GM21737 (cell line): ENCODE measurements around the gene UPF3A.
"Not testable (repeated sequence)": the region's sequence is repeated elsewhere in the genome, so short reads cannot be mapped to it uniquely, and the experiment has no call there.

Experiments used
- ATAC-seq: cut with Tn5 transposase; IDR thresholded peaks from one replicate; pipeline ENCODE4 v1.9.1; 2021; ENCODE audit warnings: mild to moderate bottlenecking, moderate library complexity; ENCODE audit not compliant: unreplicated experiment

UPF3A gene

DNA sequence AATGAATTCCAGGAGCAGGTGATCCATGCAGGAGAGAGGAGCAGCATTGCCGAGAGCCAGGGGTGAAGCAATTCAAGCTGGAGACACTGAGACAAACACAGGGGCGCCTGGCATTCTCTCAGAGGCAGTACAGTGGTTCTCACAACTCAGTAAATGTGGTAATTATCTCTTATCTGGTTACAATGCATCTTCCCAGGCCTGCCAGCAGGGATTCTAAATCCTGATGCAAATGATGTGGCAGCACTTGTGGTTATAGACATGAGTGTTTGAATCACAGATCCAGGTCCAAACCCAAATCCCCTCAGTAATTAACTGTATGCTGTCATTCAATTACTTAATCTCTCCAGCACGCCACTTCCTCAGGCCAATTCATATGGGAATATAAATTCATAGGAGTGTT lies 52.5 kb downstream of the UPF3A start:
- ATAC-seq, result not testable (repeated sequence)

DNA sequence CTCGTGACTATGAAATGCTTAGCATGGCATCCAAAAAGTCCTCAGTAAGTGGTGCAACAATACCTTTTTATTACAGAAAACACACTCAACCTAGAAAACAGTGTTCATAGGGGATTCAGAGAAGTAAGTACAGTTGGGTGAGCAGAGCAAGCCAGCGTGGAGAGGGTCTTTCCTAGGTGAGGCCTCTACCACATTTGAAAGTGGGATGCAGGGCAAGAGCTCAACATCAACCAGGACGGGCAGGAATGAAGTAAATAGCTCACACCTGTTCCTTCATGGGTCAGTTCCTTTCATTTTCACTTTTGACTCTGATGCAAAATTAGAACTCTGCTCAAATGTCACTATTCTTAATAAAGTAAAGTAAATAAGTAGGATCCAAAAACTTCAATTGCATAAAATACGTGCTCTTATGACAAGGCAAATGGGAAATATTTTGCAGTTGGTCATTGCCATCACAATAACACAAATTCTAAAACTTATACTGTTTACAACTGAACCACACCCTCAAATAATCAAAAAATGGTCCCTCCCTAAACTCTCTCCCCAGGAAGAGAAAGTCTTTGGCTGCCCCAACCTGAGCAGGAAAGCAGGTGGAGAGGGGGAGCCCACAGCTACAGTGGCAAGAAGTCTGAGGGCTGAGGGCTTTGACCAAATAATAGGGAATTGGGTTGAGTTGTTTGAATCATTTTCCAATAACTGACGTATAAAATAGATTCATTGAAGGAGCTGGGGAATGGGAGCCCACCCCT lies 53.1 kb downstream of the UPF3A start:
- ATAC-seq, result no peak

DNA sequence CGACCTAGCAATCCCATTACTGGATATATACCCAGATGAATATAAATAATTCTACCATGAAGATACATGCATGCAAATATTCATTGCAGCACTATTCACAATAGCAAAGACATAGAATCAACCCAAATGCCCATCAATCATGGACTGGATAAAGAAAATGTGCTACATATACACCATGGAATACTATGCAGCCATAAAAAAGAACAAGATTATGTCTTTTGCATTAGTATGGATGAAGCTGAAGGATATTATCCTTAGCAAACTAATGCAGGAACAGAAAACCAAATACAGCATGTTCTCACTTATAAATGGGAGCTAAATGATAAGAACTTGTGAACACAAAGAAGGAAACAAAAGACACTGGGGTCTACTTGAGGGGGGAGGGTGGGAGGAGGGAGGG lies 55.1 kb downstream of the UPF3A start:
- not testable (repeated sequence) for ATAC-seq

DNA sequence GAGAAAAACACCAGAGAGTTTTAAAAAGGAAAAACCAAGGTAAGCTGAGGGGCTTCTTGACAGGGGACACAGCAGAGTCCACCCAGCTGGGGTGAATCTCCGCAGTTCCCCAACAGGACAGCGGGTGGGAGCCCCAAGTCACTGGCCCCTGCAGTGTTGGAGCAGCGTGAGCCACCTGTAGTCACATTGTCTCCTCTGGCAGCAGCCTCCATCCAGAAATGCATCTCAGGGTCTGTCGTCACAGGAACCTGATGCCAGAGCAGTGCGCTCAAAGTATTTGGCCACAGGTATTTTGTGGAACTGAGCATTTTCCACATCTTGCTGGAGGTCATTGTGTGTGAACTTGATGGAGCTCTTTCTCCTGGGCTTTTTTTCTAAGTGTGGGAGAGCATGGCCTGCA lies 57.6 kb downstream of the UPF3A start:
- ATAC-seq, result no peak

DNA sequence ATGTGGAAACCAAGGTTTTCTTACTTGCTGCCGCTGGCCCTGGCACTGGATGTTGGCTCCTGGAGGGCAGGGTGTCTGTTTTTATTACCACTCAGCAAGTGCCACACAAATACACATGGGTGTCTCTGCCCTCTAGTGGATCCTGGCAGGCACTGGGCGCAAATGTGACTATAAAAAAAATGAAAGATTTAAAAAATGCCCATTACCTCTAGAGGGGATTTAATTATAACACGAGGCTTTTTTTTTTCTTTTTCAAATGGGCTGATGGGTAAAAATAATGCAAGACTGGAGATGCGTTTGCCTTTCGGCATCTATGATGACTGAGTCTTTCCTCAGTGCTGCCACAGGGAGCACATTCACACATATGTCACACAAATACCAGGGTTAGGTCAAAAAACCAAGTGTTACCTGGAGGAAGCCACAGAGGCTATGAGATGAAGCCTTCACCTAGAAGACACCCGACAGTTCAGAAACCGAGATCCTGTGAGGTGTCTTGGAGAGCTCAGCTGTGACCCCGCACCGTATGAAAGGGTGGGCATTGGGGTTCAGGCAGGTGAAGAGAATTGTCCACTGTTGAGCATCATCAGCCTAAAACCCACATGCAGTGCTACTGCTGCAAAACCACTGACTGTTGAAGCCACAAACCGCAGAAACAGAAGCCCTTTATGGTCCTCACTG lies 58.6 kb downstream of the UPF3A start:
- no peak for ATAC-seq

DNA sequence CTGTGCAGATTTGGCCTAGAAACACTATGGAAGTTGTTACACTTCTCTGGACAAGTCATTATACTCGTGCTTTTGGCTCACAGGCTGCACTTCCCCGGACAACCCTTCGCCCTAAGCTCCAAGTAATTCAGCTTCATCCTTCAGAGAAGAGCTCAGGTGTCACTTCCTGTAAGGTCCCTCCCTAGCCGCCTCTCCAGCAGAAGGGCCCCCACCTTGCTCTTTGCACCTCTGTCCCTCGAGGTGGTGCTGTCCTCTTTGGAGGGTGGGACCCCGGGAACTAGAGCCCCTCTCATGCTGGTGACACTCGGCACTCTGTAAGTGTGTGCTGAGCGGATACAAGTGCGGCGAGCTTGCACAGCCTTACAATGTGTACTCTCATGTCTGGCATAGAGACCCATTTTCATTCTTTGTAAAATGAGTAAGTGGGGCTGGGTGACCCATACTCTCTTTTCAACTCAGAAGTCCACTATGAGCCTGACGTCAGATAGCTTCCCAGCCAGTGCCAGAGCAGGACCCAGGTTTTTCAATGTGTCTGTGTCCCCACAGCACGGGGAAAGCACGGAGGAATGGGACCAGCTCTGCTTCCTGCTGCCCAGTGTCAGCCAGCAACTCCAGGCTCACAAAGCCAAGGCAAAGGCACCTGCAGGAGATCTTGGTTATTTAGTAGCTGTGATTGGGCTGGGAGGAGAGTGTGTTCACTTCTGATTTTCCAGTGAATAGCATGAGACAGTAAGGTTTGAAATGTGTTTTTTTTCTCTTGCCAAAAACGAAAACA lies 59.8 kb downstream of the UPF3A start:
- ATAC-seq, result no peak

DNA sequence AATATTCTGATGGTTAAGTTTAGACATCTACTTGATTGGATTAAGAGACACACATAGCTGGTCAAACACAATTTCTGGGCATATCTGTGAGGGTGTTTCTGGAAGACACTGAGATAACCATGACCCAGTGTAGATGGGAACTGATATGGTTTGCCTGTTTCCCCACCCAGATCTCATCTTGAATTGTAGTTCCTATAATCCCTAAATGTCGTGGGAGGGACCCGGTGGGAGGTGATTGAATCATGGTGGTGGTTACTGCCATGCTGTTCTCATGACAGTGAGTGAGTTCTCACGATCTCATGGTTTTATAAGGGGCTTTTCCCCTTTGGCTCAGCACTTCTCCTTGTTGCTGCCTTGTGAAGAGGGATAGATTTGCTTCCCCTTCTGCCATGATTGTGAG lies 65.9 kb downstream of the UPF3A start:
- not testable (repeated sequence) for ATAC-seq

DNA sequence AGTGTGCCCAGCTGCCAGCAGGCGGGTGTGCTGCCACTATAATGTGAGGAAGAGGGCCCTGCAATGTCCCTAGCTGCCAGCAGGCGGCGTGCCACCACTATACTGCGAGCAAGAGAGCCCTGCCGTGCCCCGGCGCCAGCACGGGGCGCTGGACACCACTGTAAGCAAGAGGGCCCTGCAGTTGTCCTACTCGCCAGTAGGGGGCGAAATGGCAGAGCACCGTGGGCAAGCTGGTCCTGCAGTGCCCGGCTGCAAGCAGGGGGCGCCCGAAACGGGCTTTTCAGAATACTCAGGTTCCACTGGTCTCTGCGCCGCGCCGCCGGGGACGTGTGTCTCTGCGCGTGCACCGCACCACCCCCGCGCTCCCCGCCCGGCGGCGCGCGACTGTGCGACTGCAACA lies 71.4 kb downstream of the UPF3A start:
- not testable (repeated sequence) for ATAC-seq

DNA sequence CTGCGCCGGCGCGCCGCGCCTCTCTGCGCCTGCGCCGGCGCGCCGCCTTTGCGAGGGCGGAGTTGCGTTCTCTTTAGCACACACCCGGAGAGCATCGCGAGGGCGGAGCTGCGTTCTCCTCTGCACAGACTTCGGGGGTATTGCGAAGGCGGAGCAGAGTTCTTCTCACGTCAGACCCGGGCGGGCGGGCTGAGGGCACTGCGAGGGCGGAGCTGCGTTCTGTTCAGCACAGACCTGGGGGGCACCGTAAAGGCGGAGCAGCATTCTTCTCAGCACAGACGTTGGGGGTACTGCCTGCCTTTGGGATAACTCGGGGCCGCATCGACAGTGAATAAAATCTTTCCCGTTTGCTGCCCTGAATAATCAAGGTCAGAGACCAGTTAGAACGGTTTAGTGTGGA lies 72.0 kb downstream of the UPF3A start:
- ATAC-seq, result not testable (repeated sequence)
